Neural progenitor cell (in vitro differentiated cells): ENCODE measurements around the gene ARID3A. TPM values are rescaled to one million over a fixed set of nuclear protein-coding genes. Genes with fewer than 3 reads are reported as not detected.

Experiments used
- DNase-seq: peaks from one replicate; pipeline ENCODE4 v3.0.0-alpha.2; 2016; ENCODE audit warnings: low spot score
- H2AFZ ChIP-seq: fragments of 200-600 bp; sonication (generic); replicated peaks from 2 replicates; pipeline ENCODE4 v1.6.1; 2016; ENCODE audit warnings: antibody characterized with exemption
- H3F3A ChIP-seq: fragments of 200-600 bp; sonication (generic); 2 replicates; pipeline ENCODE4 v1.6.1; 2016; ENCODE audit warnings: antibody characterized with exemption, low read depth
- H3K27ac ChIP-seq: fragments of 200-600 bp; sonication (generic); 2 replicates; pipeline ENCODE4 v1.5.1; 2016; ENCODE audit warnings: mild to moderate bottlenecking
- H3K27me3 ChIP-seq: fragments of 200-600 bp; sonication (generic); 2 replicates; pipeline ENCODE4 v1.6.1; 2016; ENCODE audit warnings: mild to moderate bottlenecking, moderate library complexity
- H3K36me3 ChIP-seq: fragments of 200-600 bp; sonication (generic); 2 replicates; pipeline ENCODE4 v1.5.1; 2016
- H3K4me1 ChIP-seq: fragments of 200-600 bp; sonication (generic); 2 replicates; pipeline ENCODE4 v1.6.1; 2016; ENCODE audit warnings: mixed run types
- H3K4me2 ChIP-seq: fragments of 200-600 bp; sonication (generic); 2 replicates; pipeline ENCODE4 v1.6.1; 2016
- H3K4me3 ChIP-seq: fragments of 200-600 bp; sonication (generic); 2 replicates; pipeline ENCODE4 v1.5.1; 2016
- H3K79me2 ChIP-seq: fragments of 200-600 bp; sonication (generic); 2 replicates; pipeline ENCODE4 v1.6.1; 2016; ENCODE audit warnings: low read depth
- H3K9ac ChIP-seq: fragments of 200-600 bp; sonication (generic); 2 replicates; pipeline ENCODE4 v1.6.1; 2016
- H3K9me3 ChIP-seq: fragments of 200-600 bp; sonication (generic); 2 replicates; pipeline ENCODE4 v1.5.1; 2016; ENCODE audit warnings: low read depth
- H4K20me1 ChIP-seq: fragments of 200-600 bp; sonication (generic); 2 replicates; pipeline ENCODE4 v1.6.1; 2016; ENCODE audit warnings: low read depth
- H3K27ac Mint-ChIP-seq: 3 replicates; pipeline ENCODE4 v1.8.0; 2021; ENCODE audit warnings: mixed read lengths
- H3K27me3 Mint-ChIP-seq: 2 replicates; pipeline ENCODE4 v1.8.0; 2022; ENCODE audit warnings: low read depth, mild to moderate bottlenecking, inconsistent platforms, moderate library complexity, mixed read lengths; ENCODE audit not compliant: insufficient read depth
- H3K36me3 Mint-ChIP-seq: 3 replicates; pipeline ENCODE4 v1.8.0; 2021; ENCODE audit warnings: mixed read lengths
- H3K4me1 Mint-ChIP-seq: 3 replicates; pipeline ENCODE4 v1.8.0; 2021; ENCODE audit warnings: mixed read lengths
- H3K4me3 Mint-ChIP-seq: 3 replicates; pipeline ENCODE4 v1.8.0; 2021; ENCODE audit warnings: mild to moderate bottlenecking, moderate library complexity, mixed read lengths
- H3K9me3 Mint-ChIP-seq: 3 replicates; pipeline ENCODE4 v1.8.0; 2020; ENCODE audit warnings: mixed read lengths
- CTCF ChIP-seq: fragments of 200-600 bp; sonication (generic); IDR thresholded peaks from 2 replicates; pipeline ENCODE4 v1.5.1; 2017; ENCODE audit warnings: antibody characterized with exemption, mild to moderate bottlenecking
- EZH2 ChIP-seq: fragments of 200-600 bp; sonication (generic); IDR thresholded peaks from 2 replicates; pipeline ENCODE4 v1.6.1; 2017; ENCODE audit warnings: antibody characterized with exemption, mild to moderate bottlenecking, moderate library complexity
- EZH2phosphoT487 ChIP-seq: fragments of 200-600 bp; sonication (generic); IDR thresholded peaks from 2 replicates; pipeline ENCODE4 v1.6.1; 2017; ENCODE audit warnings: antibody characterized with exemption
- total RNA-seq: library from RNA; depleted of rRNA; stranded (reverse); fragments of >200 nt; gene quantifications from 2 replicates; pipeline ENCODE4 v1.2.3, GENCODE V29; 2015; ENCODE audit warnings: low replicate concordance

The ARID3A gene
- total RNA-seq, 1 donor from 2014 or later = 25.5 TPM

DNA sequence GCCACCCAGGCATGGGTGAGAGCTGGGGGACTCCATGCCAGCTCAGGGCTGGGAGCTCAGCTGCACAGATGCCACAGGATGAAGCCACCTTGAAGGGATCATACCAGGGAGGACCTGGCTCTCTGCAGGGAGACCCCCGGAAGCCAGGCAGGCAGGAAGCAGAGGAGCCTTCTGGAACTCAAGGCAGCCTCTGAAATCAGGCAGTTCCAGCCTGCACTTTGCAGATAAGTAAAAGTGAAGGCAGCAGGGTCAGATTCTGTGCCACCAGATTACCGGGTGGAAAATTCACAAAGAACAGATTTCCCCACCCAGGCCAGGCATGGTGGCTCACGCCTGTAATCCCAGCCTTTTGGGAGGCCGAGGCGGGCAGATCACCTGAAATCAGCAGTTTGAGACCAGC is 92.6 kb downstream of the ARID3A start:
- H3K4me1 ChIP-seq = peaks cover 21% of the 10 kb centered on the region
- Mint-ChIP-seq H3K9me3 (no peaks in the 10 kb centered on the region), H3K27ac (no peak overlapping the region), H3K4me3 (peak overlapping the region; percentile 78), H3K36me3 (no peaks in the 10 kb centered on the region), H3K27me3 (peaks cover 8% of the 10 kb centered on the region), H3K4me1 (peaks cover 39% of the 10 kb centered on the region)
- no peak for TF ChIP-seq EZH2phosphoT487
- no peak for TF ChIP-seq CTCF
- no peak for TF ChIP-seq EZH2
- H3K4me2 ChIP-seq = no peak overlapping the region
- no peak for DNase-seq
- H3K9ac ChIP-seq = no peak overlapping the region
- H3K36me3 ChIP-seq = no peaks in the 10 kb centered on the region
- H3F3A ChIP-seq = peaks cover 21% of the 10 kb centered on the region
- H3K9me3 ChIP-seq = no peaks in the 10 kb centered on the region
- H4K20me1 ChIP-seq = peaks cover 67% of the 10 kb centered on the region
- no peak overlapping the region for H3K27ac ChIP-seq
- no peak overlapping the region for H3K4me3 ChIP-seq
- no peak overlapping the region for H2AFZ ChIP-seq
- peaks cover 67% of the 10 kb centered on the region for H3K79me2 ChIP-seq
- H3K27me3 ChIP-seq = no peaks in the 10 kb centered on the region

DNA sequence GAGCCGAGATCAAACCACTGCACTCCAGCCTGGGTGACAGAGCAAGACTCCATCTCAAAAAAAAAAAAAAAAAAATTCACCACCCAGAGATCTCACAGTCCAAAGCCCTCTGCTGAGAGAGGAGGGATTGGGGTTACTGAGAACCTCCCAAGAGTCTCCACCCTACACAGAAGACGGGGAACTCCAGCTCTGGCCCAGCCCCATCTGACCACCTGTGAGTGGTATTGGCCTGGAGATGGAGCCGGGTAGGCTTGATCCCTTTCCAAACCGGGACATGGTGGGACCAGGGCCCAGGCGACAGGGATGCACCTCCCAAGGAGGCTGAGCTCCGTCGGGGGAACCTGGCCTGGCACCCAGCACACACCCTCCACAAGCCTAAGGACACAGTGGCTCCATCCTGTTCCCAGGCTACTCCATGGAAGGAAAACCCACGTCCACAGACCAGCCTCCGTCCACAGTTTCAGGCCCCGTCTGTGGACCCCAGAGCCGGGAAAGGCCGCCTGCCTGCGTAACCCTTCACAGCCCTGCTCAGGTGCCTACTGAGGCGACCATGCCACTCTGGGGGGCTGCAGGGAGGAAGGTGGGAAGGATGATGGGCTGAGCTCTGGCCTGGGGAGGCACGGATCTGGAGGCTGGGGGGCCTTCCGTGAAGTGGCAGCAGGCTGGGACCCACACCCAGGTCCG is 93.2 kb downstream of the ARID3A start:
- DNase-seq = no peak
- Histone ChIP-seq H3K79me2 (peaks cover 67% of the 10 kb centered on the region), H2AFZ (no peak overlapping the region), H3K9me3 (no peaks in the 10 kb centered on the region), H3K27ac (no peak overlapping the region), H3F3A (peaks cover 21% of the 10 kb centered on the region), H3K4me2 (peak overlapping the region; percentile 97), H4K20me1 (peaks cover 64% of the 10 kb centered on the region), H3K4me3 (peak overlapping the region; percentile 97), H3K9ac (peak overlapping the region; percentile 39), H3K4me1 (peaks cover 21% of the 10 kb centered on the region), H3K36me3 (no peaks in the 10 kb centered on the region), H3K27me3 (no peaks in the 10 kb centered on the region)
- TF ChIP-seq EZH2phosphoT487 (no peak), CTCF (no peak), EZH2 (no peak)
- Mint-ChIP-seq H3K4me1 (peaks cover 39% of the 10 kb centered on the region), H3K27me3 (peaks cover 8% of the 10 kb centered on the region), H3K27ac (no peak overlapping the region), H3K4me3 (peak overlapping the region; percentile 91), H3K9me3 (no peaks in the 10 kb centered on the region), H3K36me3 (no peaks in the 10 kb centered on the region)

- H3F3A ChIP-seq = peaks cover 21% of the 10 kb centered on the region
- H3K4me1 ChIP-seq = peaks cover 21% of the 10 kb centered on the region
- peaks cover 9% of the 10 kb centered on the region for H3K27me3 Mint-ChIP-seq
- H4K20me1 ChIP-seq = peaks cover 60% of the 10 kb centered on the region
- no peak overlapping the region for H3K27ac Mint-ChIP-seq
- H3K79me2 ChIP-seq = peaks cover 62% of the 10 kb centered on the region
- TF ChIP-seq CTCF (no peak), EZH2 (no peak), EZH2phosphoT487 (no peak)
- H3K4me2 ChIP-seq = peak overlapping the region; percentile 97
- no peaks in the 10 kb centered on the region for H3K27me3 ChIP-seq
- H2AFZ ChIP-seq = no peak overlapping the region
- peak overlapping the region; percentile 91 for H3K4me3 Mint-ChIP-seq
- H3K9ac ChIP-seq = peak overlapping the region; percentile 85
- no peaks in the 10 kb centered on the region for H3K9me3 ChIP-seq
- no peak for DNase-seq
- no peak overlapping the region for H3K27ac ChIP-seq
- no peaks in the 10 kb centered on the region for H3K36me3 Mint-ChIP-seq
- peak overlapping the region; percentile 97 for H3K4me3 ChIP-seq
- no peaks in the 10 kb centered on the region for H3K36me3 ChIP-seq
- H3K9me3 Mint-ChIP-seq = no peaks in the 10 kb centered on the region
- H3K4me1 Mint-ChIP-seq = peaks cover 39% of the 10 kb centered on the region
Observed at GRCh38 chr19:1019616-1019961, 93.8 kb downstream of the ARID3A start.
